A549 (cell line): ENCODE results near the gene ARAP2. TPM values are rescaled to one million over a fixed set of nuclear protein-coding genes. Genes with fewer than 3 reads are reported as not detected.

Source experiments
- ATAC-seq, 2 experiments: fragments of 200-7000 bp in 1 of 2; fragments of >200 bp in 1 of 2; cut with Nextera tagmentation in 1 of 2; cut with Tn5 transposase in 1 of 2; 3 replicates each; pipeline versions ENCODE4 v1.8.0 to v1.9.1; 2018 to 2020; ENCODE audit warnings: mild to moderate bottlenecking in 1 of 2, moderate library complexity in 1 of 2
- CTCF ChIA-PET: fragments of 300-600 bp; sonication (Branson Sonifier 250); formaldehyde crosslinking; extraction: SDS; loops from one replicate; lab custom pipeline; 2021; ENCODE audit warnings: antibody characterized with exemption, inconsistent platforms; lab: Yijun Ruan, JAX
- POLR2A ChIA-PET: fragments of 350-600 bp; formaldehyde crosslinking; extraction: SDS; loops from one replicate; lab custom pipeline; 2021; ENCODE audit warnings: antibody characterized with exemption, inconsistent platforms; lab: Yijun Ruan, JAX
- DNase-seq, 2 experiments: peaks; one replicate each; pipeline versions ENCODE4 v3.0.0 to v3.0.0-alpha.2; 2011 to 2016; ENCODE audit warnings: low read depth in 1 of 2, low spot score in 1 of 2
- FAIRE-seq: peaks from 2 replicates; lab custom pipeline; 2011; peaks lifted over from hg19 to GRCh38; lab: Jason Lieb, UNC
- H3K27ac ChIP-seq, 2 experiments: fragments of >200 bp; sonication (Bioruptor Twin); formaldehyde crosslinking; 3 replicates each; pipeline ENCODE4 v1.5.1; 2016 to 2017
- H3K4me1 ChIP-seq: fragments of >200 bp; sonication (Bioruptor Twin); formaldehyde crosslinking; 3 replicates; pipeline ENCODE4 v1.6.1; 2016
- H3K4me2 ChIP-seq: fragments of >200 bp; sonication (Bioruptor Twin); formaldehyde crosslinking; 3 replicates; pipeline ENCODE4 v1.6.1; 2016
- H3K4me3 ChIP-seq: fragments of >200 bp; sonication (Bioruptor Twin); formaldehyde crosslinking; 3 replicates; pipeline ENCODE4 v1.5.1; 2016
- H3K9me3 ChIP-seq: fragments of >200 bp; sonication (Bioruptor Twin); formaldehyde crosslinking; 3 replicates; pipeline ENCODE4 v1.6.1; 2016
- BCL3 ChIP-seq: fragments of >200 bp; sonication (Bioruptor Twin); formaldehyde crosslinking; IDR thresholded peaks from 3 replicates; pipeline ENCODE4 v1.6.1; 2016
- BHLHE40 ChIP-seq: IDR thresholded peaks from 2 replicates; pipeline ENCODE4 v1.6.1; 2012; ENCODE audit warnings: low read depth, low read length, inconsistent platforms
- CBX2 ChIP-seq: fragments of 200-600 bp; sonication (generic); IDR thresholded peaks from 2 replicates; pipeline ENCODE4 v1.6.1; 2016; ENCODE audit warnings: low read depth, mild to moderate bottlenecking, borderline replicate concordance
- CBX8 ChIP-seq: fragments of 200-600 bp; sonication (generic); IDR thresholded peaks from 2 replicates; pipeline ENCODE4 v1.6.1; 2016
- CEBPB ChIP-seq, 2 experiments: fragments of >200 bp in 1 of 2; sonication (Bioruptor Twin) in 1 of 2; formaldehyde crosslinking in 1 of 2; IDR thresholded peaks; 2 replicates each; pipeline ENCODE4 v1.6.1; 2012 to 2016
- EHF ChIP-seq: fragments of 250-450 bp; sonication (Bioruptor Pico); IDR thresholded peaks from 2 replicates; pipeline ENCODE4 v1.5.0; 2020; ENCODE audit warnings: mild to moderate bottlenecking
- ELK1 ChIP-seq: fragments of 150-350 bp; IDR thresholded peaks from 2 replicates; pipeline ENCODE4 v1.6.1; 2014; ENCODE audit warnings: low read depth, mild to moderate bottlenecking, low read length
- EP300 ChIP-seq, 2 experiments: fragments of >200 bp; sonication (Bioruptor Twin); formaldehyde crosslinking; IDR thresholded peaks; 2 replicates in 1 of 2; 3 replicates in 1 of 2; pipeline ENCODE4 v1.6.1; 2016 to 2017
- ESRRA ChIP-seq: fragments of 150-350 bp; IDR thresholded peaks from 2 replicates; pipeline ENCODE4 v1.6.1; 2014; ENCODE audit warnings: mild to moderate bottlenecking, low read length, borderline replicate concordance
- FOSL2 ChIP-seq, 2 experiments: fragments of 450-650 bp in 1 of 2; fragments of >200 bp in 1 of 2; sonication (Bioruptor Twin) in 1 of 2; formaldehyde crosslinking; IDR thresholded peaks; 2 replicates each; pipeline versions ENCODE4 v1.5.0 to v1.6.1; 2016 to 2020; ENCODE audit warnings: mild to moderate bottlenecking in 1 of 2, moderate library complexity in 1 of 2
- GATA3 ChIP-seq: IDR thresholded peaks from 2 replicates; pipeline ENCODE4 v1.6.1; 2012; ENCODE audit warnings: borderline replicate concordance
- HDAC2 ChIP-seq: fragments of 200-600 bp; sonication (generic); IDR thresholded peaks from 2 replicates; pipeline ENCODE4 v1.6.1; 2016
- HES2 ChIP-seq: fragments of >200 bp; sonication (Bioruptor Twin); formaldehyde crosslinking; IDR thresholded peaks from 2 replicates; pipeline ENCODE4 v1.6.1; 2016
- HEYL ChIP-seq: fragments of 250-450 bp; sonication (Bioruptor Pico); IDR thresholded peaks from 2 replicates; pipeline ENCODE4 v1.8.0; 2021; ENCODE audit warnings: mild to moderate bottlenecking, moderate library complexity
- HOXA7 ChIP-seq: fragments of 250-450 bp; sonication (Bioruptor Pico); IDR thresholded peaks from 2 replicates; pipeline ENCODE4 v1.5.0; 2020; ENCODE audit warnings: mild to moderate bottlenecking, moderate library complexity
- HOXB13 ChIP-seq: fragments of 250-450 bp; sonication (Bioruptor Pico); IDR thresholded peaks from 2 replicates; pipeline ENCODE4 v1.5.0; 2020; ENCODE audit warnings: low read depth, mild to moderate bottlenecking, moderate library complexity
- JUNB ChIP-seq: fragments of >200 bp; sonication (Bioruptor Twin); formaldehyde crosslinking; IDR thresholded peaks from 2 replicates; pipeline ENCODE4 v1.6.1; 2016
- KDM1A ChIP-seq: fragments of 200-600 bp; sonication (generic); IDR thresholded peaks from 2 replicates; pipeline ENCODE4 v1.6.1; 2016; ENCODE audit warnings: low read depth, mild to moderate bottlenecking
- MAFK ChIP-seq: fragments of 450-650 bp; IDR thresholded peaks from 2 replicates; pipeline ENCODE4 v1.6.1; 2014; ENCODE audit not compliant: partially characterized antibody
- MAX ChIP-seq: IDR thresholded peaks from 2 replicates; pipeline ENCODE4 v1.6.1; 2012
- MYC ChIP-seq: IDR thresholded peaks from 2 replicates; pipeline ENCODE4 v1.6.1; 2012; ENCODE audit warnings: mild to moderate bottlenecking, inconsistent platforms, low read length, improper control_type of control experiment, borderline replicate concordance
- NFE2L2 ChIP-seq: fragments of 150-350 bp; conservative IDR thresholded peaks from 2 replicates; pipeline ENCODE4 v1.6.1; 2014; ENCODE audit warnings: low read length
- NPAS2 ChIP-seq: fragments of 250-450 bp; sonication (Bioruptor Pico); IDR thresholded peaks from 2 replicates; pipeline ENCODE4 v1.8.0; 2022; ENCODE audit warnings: mild to moderate bottlenecking, moderate library complexity, borderline replicate concordance
- PHF8 ChIP-seq: fragments of 200-600 bp; sonication (generic); IDR thresholded peaks from 2 replicates; pipeline ENCODE4 v1.6.1; 2016; ENCODE audit warnings: low read depth, mild to moderate bottlenecking, antibody characterized with exemption, moderate library complexity, borderline replicate concordance
- POLR2A ChIP-seq: IDR thresholded peaks from 2 replicates; pipeline ENCODE4 v1.6.1; 2012; ENCODE audit warnings: mild to moderate bottlenecking, low read length
- RAD21 ChIP-seq, 2 experiments: fragments of >200 bp in 1 of 2; sonication (Bioruptor Twin) in 1 of 2; formaldehyde crosslinking in 1 of 2; IDR thresholded peaks in 1 of 2; conservative IDR thresholded peaks in 1 of 2; 2 replicates in 1 of 2; 3 replicates in 1 of 2; pipeline ENCODE4 v1.6.1; 2012 to 2018; ENCODE audit warnings: inconsistent platforms in 1 of 2
- RFX5 ChIP-seq: fragments of 450-650 bp; IDR thresholded peaks from 2 replicates; pipeline ENCODE4 v1.7.1; 2014; ENCODE audit warnings: antibody characterized with exemption, mild to moderate bottlenecking, moderate library complexity
- RNF2 ChIP-seq: fragments of 200-600 bp; sonication (generic); IDR thresholded peaks from 2 replicates; pipeline ENCODE4 v1.6.1; 2016; ENCODE audit warnings: low read depth, mild to moderate bottlenecking, antibody characterized with exemption, moderate library complexity, borderline replicate concordance
- SMC3 ChIP-seq: fragments of >200 bp; sonication (Bioruptor Twin); formaldehyde crosslinking; IDR thresholded peaks from 3 replicates; pipeline ENCODE4 v1.6.1; 2018; ENCODE audit warnings: inconsistent platforms
- SREBF2 ChIP-seq: fragments of 450-650 bp; IDR thresholded peaks from 2 replicates; pipeline ENCODE4 v1.6.1; 2014; ENCODE audit warnings: mild to moderate bottlenecking, moderate library complexity
- ZFP36 ChIP-seq: fragments of 450-650 bp; IDR thresholded peaks from 2 replicates; pipeline ENCODE4 v1.6.1; 2014; ENCODE audit warnings: borderline replicate concordance; ENCODE audit not compliant: partially characterized antibody
- ZNF302 ChIP-seq: fragments of 250-450 bp; sonication (Bioruptor Pico); IDR thresholded peaks from 2 replicates; pipeline ENCODE4 v1.9.0; 2021; ENCODE audit warnings: inconsistent platforms, mild to moderate bottlenecking, moderate library complexity
- ZSCAN20 ChIP-seq: fragments of 250-450 bp; sonication (Bioruptor Pico); IDR thresholded peaks from 2 replicates; pipeline ENCODE4 v1.8.0; 2022; ENCODE audit warnings: mild to moderate bottlenecking, moderate library complexity
- WGBS: methylation state at CpG from one replicate; pipeline ENCODE4 v1.1.6; 2017; ENCODE audit errors: missing lambda C conversion rate; 5-methylcytosine and 5-hydroxymethylcytosine counted together
- polyA plus RNA-seq, 4 experiments: library from polyadenylated mRNA; depleted of rRNA in 3 of 4; stranded (reverse); fragments of >200 nt; fragmentation: RNase III in 1 of 4; extraction: RNeasy Plus Mini Kit Qiagen cat#74134 plus additional on column Dnase treatment in 1 of 4; gene quantifications; 2 replicates in 3 of 4; 3 replicates in 1 of 4; pipeline ENCODE4 v1.2.3, GENCODE V29; 2011 to 2017

The ARAP2 gene
- polyA plus RNA-seq, 2 of the 4 experiments (the other 2 are of a cell fraction): 0.34 to 0.75 TPM

GRCh38 chr4:36133658-36134057 lies 110.7 kb downstream of the ARAP2 start:
- Histone ChIP-seq H3K4me2 (no peak overlapping the region), H3K27ac (no peak overlapping the region), H3K4me3 (no peak overlapping the region), H3K9me3 (no peaks in the 10 kb centered on the region), H3K4me1 (no peaks in the 10 kb centered on the region)
- no peak for TF ChIP-seq POLR2A
- TF ChIP-seq NPAS2: no peak
- TF ChIP-seq RNF2: no peak
- TF ChIP-seq ESRRA: no peak
- TF ChIP-seq HEYL (CRISPR knock-in tag): no peak
- no peak for TF ChIP-seq CBX2
- TF ChIP-seq CEBPB (IDR thresholded peaks at IDR 0.05): no peak
- TF ChIP-seq ZSCAN20 (CRISPR knock-in tag): no peak
- TF ChIP-seq MAFK: no peak
- no peak for TF ChIP-seq ZFP36
- no peak for TF ChIP-seq HOXB13 (CRISPR knock-in tag)
- no peak for TF ChIP-seq RAD21 (conservative IDR thresholded peaks at IDR 0.05 in 1 of 2, IDR thresholded peaks at IDR 0.05 in 1 of 2)
- TF ChIP-seq ELK1: no peak
- TF ChIP-seq SREBF2: no peak
- TF ChIP-seq JUNB: no peak
- TF ChIP-seq GATA3: no peak
- no peak for TF ChIP-seq SMC3
- no peak for TF ChIP-seq MAX
- TF ChIP-seq EP300 (IDR thresholded peaks at IDR 0.05): no peak
- no peak for FAIRE-seq
- 22% methylated on average over 3 of the region's 3 CpGs for WGBS
- POLR2A ChIA-PET: no interaction called here
- ATAC-seq: no peak
- CTCF ChIA-PET: no interaction called here
- no peak for DNase-seq

GRCh38 chr4:36133086-36133485 lies 111.2 kb downstream of the ARAP2 start:
- WGBS: 7% methylated on average over 2 of the region's 2 CpGs
- DNase-seq: no peak
- H3K4me3 ChIP-seq: no peak overlapping the region
- no peaks in the 10 kb centered on the region for H3K4me1 ChIP-seq
- no peak for FAIRE-seq
- H3K4me2 ChIP-seq: no peak overlapping the region
- TF ChIP-seq HDAC2 (no peak), BCL3 (no peak), GATA3 (no peak), NFE2L2 (no peak), BHLHE40 (no peak), HES2 (no peak), HOXA7 (no peak), KDM1A (no peak), POLR2A (no peak), CBX8 (no peak), ZNF302 (CRISPR knock-in tag) (no peak), MYC (no peak), ZFP36 (no peak), MAX (no peak), EHF (CRISPR knock-in tag) (no peak), PHF8 (no peak), ESRRA (no peak), RFX5 (no peak), CBX2 (no peak), FOSL2 (IDR thresholded peaks at IDR 0.05) (no peak), FOSL2 (CRISPR knock-in tag; IDR thresholded peaks at IDR 0.05) (no peak)
- CTCF ChIA-PET: no interaction called here
- no peak overlapping the region for H3K27ac ChIP-seq
- no peak for ATAC-seq
- POLR2A ChIA-PET: no interaction called here
- no peaks in the 10 kb centered on the region for H3K9me3 ChIP-seq
